Breast epithelium (tissue), 3 donors: Measurements from ENCODE around the gene RPUSD2.

Experiments used
- POLR2A ChIP-seq: fragments of 450-650 bp; IDR thresholded peaks from one replicate; pipeline ENCODE4 v1.6.1; 2016; ENCODE audit warnings: antibody characterized with exemption, mild to moderate bottlenecking, moderate library complexity
- POLR2AphosphoS5 ChIP-seq, 3 donors: sonication (generic); formaldehyde crosslinking; IDR thresholded peaks; one replicate each; pipeline ENCODE4 v1.6.1; 2017; ENCODE audit warnings: antibody characterized with exemption in 3 of 3
- TF ChIP-seq, protein P1 (sequence below), 3 donors: fragments of 450-650 bp; IDR thresholded peaks; one replicate each; pipeline ENCODE4 v1.5.1; 2016 to 2017; ENCODE audit warnings: antibody characterized with exemption in 3 of 3, mild to moderate bottlenecking in 3 of 3, moderate library complexity in 3 of 3

DNA sequence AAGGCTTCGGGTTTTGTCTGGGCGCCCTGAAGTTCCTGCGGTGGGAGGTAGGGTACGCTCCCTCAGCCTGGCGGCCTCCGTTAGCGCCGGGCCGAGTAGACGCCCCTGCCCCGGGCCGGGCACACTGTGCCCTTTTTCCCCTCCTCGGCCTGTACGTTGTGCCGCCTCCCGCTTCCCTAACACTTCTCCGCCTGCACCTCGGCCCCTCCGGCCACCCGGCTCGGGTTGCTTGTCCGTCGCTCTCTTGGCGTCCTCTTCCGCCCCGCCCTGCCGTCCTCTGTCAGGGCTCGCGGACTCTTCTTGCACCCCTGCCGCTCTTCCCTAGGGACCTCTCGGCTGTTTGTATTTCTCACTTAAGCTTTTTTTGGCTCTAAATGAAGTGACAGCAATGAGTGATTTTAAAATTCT is 25.3 kb downstream of the RPUSD2 start:
- TF ChIP-seq POLR2A, result no peak
- TF ChIP-seq, protein P1, sequence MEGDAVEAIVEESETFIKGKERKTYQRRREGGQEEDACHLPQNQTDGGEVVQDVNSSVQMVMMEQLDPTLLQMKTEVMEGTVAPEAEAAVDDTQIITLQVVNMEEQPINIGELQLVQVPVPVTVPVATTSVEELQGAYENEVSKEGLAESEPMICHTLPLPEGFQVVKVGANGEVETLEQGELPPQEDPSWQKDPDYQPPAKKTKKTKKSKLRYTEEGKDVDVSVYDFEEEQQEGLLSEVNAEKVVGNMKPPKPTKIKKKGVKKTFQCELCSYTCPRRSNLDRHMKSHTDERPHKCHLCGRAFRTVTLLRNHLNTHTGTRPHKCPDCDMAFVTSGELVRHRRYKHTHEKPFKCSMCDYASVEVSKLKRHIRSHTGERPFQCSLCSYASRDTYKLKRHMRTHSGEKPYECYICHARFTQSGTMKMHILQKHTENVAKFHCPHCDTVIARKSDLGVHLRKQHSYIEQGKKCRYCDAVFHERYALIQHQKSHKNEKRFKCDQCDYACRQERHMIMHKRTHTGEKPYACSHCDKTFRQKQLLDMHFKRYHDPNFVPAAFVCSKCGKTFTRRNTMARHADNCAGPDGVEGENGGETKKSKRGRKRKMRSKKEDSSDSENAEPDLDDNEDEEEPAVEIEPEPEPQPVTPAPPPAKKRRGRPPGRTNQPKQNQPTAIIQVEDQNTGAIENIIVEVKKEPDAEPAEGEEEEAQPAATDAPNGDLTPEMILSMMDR (IDR thresholded peaks at IDR 0.05), result no peak
- TF ChIP-seq POLR2AphosphoS5 (IDR thresholded peaks at IDR 0.05), result no peak
